Erythroblast (primary cell): Measurements from ENCODE around the gene TIPRL.

Source experiments
- DNase-seq, 2 experiments: peaks; one replicate each; lab custom pipeline; 2025; lab: John Stamatoyannopoulos, UW
- GATA1 ChIP-seq: IDR thresholded peaks from 2 replicates; pipeline ENCODE4 v1.6.1; 2011; ENCODE audit warnings: low read depth, mild to moderate bottlenecking, control low read depth, low read length, moderate library complexity
- POLR2A ChIP-seq: IDR thresholded peaks from 2 replicates; pipeline ENCODE4 v1.6.1; 2011; ENCODE audit warnings: mild to moderate bottlenecking, low read length

TIPRL gene

GRCh38 chr1:168213349-168213748 is 34.6 kb downstream of the TIPRL start:
- no peak for DNase-seq
- TF ChIP-seq GATA1, result no peak
- TF ChIP-seq POLR2A, result no peak

- TF ChIP-seq GATA1 (no peak), POLR2A (no peak)
- DNase-seq, result no peak
Observed at GRCh38 chr1:168216171-168216570, 37.4 kb downstream of the TIPRL start.

- TF ChIP-seq POLR2A, result no peak
- TF ChIP-seq GATA1, result no peak
- DNase-seq, result no peak
Observed at GRCh38 chr1:168217664-168218063, 38.9 kb downstream of the TIPRL start.

- DNase-seq, result no peak
- no peak for TF ChIP-seq GATA1
- TF ChIP-seq POLR2A, result no peak
Observed at GRCh38 chr1:168218658-168219057, 39.9 kb downstream of the TIPRL start.

- TF ChIP-seq GATA1, result no peak
- TF ChIP-seq POLR2A, result no peak
- DNase-seq, result peak; percentile 47 to 54
Observed at GRCh38 chr1:168220470-168220871, 41.7 kb downstream of the TIPRL start.

- no peak for TF ChIP-seq GATA1
- TF ChIP-seq POLR2A, result no peak
- no peak for DNase-seq
Observed at GRCh38 chr1:168221275-168221674, 42.5 kb downstream of the TIPRL start.

- DNase-seq, result no peak
- no peak for TF ChIP-seq GATA1
- TF ChIP-seq POLR2A, result no peak
Observed at GRCh38 chr1:168223261-168223660, 44.5 kb downstream of the TIPRL start.

GRCh38 chr1:168223681-168224540 is 45.1 kb downstream of the TIPRL start:
- TF ChIP-seq GATA1 (no peak), POLR2A (no peak)
- DNase-seq, result peak in 1 of 2 experiments; percentile 14

- no peak for DNase-seq
- TF ChIP-seq POLR2A (no peak), GATA1 (no peak)
Observed at GRCh38 chr1:168224991-168225390, 46.2 kb downstream of the TIPRL start.

- no peak for TF ChIP-seq GATA1
- TF ChIP-seq POLR2A, result peak; percentile 80
- DNase-seq, result peak; percentile 87 to 88
Observed at GRCh38 chr1:168225476-168226190, 46.9 kb downstream of the TIPRL start, which contains the start of gene SFT2D2. SFT2D2 (plus strand) TSS chr1:168226004; CDS start chr1:168226080, 76 bp downstream.

GRCh38 chr1:168227620-168228019 is 48.9 kb downstream of the TIPRL start:
- DNase-seq, result no peak
- no peak for TF ChIP-seq POLR2A
- TF ChIP-seq GATA1, result no peak

- TF ChIP-seq POLR2A, result no peak
- no peak for TF ChIP-seq GATA1
- DNase-seq, result no peak
Observed at GRCh38 chr1:168229893-168230292, 51.1 kb downstream of the TIPRL start.

GRCh38 chr1:168230709-168231108 is 51.9 kb downstream of the TIPRL start:
- TF ChIP-seq GATA1, result no peak
- TF ChIP-seq POLR2A, result no peak
- DNase-seq, result no peak

- peak; percentile 53 to 59 for DNase-seq
- TF ChIP-seq GATA1 (no peak), POLR2A (no peak)
Observed at GRCh38 chr1:168234846-168235547, 56.2 kb downstream of the TIPRL start.
